Measurements from ENCODE around the gene SYCE1.

The SYCE1 gene

DNA sequence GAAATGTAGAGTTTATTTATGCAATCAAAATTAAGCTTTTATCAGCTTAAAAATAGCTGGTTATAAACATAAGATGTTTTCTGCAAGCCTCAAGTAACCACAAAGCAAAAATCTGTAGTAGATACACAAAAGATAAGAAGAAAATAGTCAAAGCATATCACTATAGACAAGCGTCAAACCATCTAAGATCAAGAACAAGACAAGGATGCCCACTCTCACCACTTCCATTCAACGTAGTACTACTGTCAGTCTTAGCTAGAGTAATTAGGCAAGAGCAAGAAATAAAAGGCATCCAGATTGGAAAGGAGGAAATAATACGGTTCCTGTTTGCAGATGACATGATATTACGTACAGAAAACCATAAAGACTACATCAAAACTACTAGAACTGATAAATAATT is 55.7 kb downstream of the SYCE1 start:
- no peaks in the 10 kb centered on the region for H3K36me3 ChIP-seq (replicated peaks)
- TF ChIP-seq, protein P1, sequence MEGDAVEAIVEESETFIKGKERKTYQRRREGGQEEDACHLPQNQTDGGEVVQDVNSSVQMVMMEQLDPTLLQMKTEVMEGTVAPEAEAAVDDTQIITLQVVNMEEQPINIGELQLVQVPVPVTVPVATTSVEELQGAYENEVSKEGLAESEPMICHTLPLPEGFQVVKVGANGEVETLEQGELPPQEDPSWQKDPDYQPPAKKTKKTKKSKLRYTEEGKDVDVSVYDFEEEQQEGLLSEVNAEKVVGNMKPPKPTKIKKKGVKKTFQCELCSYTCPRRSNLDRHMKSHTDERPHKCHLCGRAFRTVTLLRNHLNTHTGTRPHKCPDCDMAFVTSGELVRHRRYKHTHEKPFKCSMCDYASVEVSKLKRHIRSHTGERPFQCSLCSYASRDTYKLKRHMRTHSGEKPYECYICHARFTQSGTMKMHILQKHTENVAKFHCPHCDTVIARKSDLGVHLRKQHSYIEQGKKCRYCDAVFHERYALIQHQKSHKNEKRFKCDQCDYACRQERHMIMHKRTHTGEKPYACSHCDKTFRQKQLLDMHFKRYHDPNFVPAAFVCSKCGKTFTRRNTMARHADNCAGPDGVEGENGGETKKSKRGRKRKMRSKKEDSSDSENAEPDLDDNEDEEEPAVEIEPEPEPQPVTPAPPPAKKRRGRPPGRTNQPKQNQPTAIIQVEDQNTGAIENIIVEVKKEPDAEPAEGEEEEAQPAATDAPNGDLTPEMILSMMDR (IDR thresholded peaks at IDR 0.05; ENCODE audit: low read depth, low read length, missing control alignments): no peak
- no peaks in the 10 kb centered on the region for H3K27me3 ChIP-seq (replicated peaks)
- H3K27ac ChIP-seq: no peak overlapping the region
- DNase-seq: no peak
- in situ Hi-C loops (cut with HindIII; ENCODE audit: low pct_ligation_motif_present, low sequenced_read_pairs): no loop called here
- no peak overlapping the region for H3K4me3 ChIP-seq (ENCODE audit: low read depth, low read length)

Data from brain microvascular endothelial cell (primary cell).